ENCODE results near the gene RNU1-2.
"Not testable (repeated sequence)": the region's sequence is repeated elsewhere in the genome, so short reads cannot be mapped to it uniquely, and the experiment has no call there.

The RNU1-2 gene

GRCh38 chr1:16895598-16896315 lies at the start of gene RNU1-2:
Gene RNU1-2 (plus strand): TSS chr1:16895980.
- DNase-seq (ENCODE audit: low read depth), result peak; percentile 99

GRCh38 chr1:16856201-16856600 lies 39.6 kb upstream of the RNU1-2 start:
- DNase-seq (ENCODE audit: low read depth), result not testable (repeated sequence)

GRCh38 chr1:16859167-16860041 lies 36.4 kb upstream of the RNU1-2 start:
- DNase-seq (ENCODE audit: low read depth), result not testable (repeated sequence)

- peak; percentile 60 for DNase-seq (ENCODE audit: low read depth)
Observed at GRCh38 chr1:16860048-16860447, 35.7 kb upstream of the RNU1-2 start.

- peak; percentile 49 for DNase-seq (ENCODE audit: low read depth)
Observed at GRCh38 chr1:16861832-16862245, 33.9 kb upstream of the RNU1-2 start.

GRCh38 chr1:16862415-16862814 lies 33.4 kb upstream of the RNU1-2 start:
- DNase-seq (ENCODE audit: low read depth), result not testable (repeated sequence)

- not testable (repeated sequence) for DNase-seq (ENCODE audit: low read depth)
Observed at GRCh38 chr1:16863024-16863423, 32.8 kb upstream of the RNU1-2 start.

GRCh38 chr1:16866926-16867707 lies 28.7 kb upstream of the RNU1-2 start:
- DNase-seq (ENCODE audit: low read depth), result not testable (repeated sequence)

- not testable (repeated sequence) for DNase-seq (ENCODE audit: low read depth)
Observed at GRCh38 chr1:16868787-16869186, 27.0 kb upstream of the RNU1-2 start.

- not testable (repeated sequence) for DNase-seq (ENCODE audit: low read depth)
Observed at GRCh38 chr1:16869996-16870395, 25.8 kb upstream of the RNU1-2 start.

GRCh38 chr1:16871171-16871570 lies 24.6 kb upstream of the RNU1-2 start:
- DNase-seq (ENCODE audit: low read depth), result not testable (repeated sequence)

GRCh38 chr1:16872152-16873075 lies 23.4 kb upstream of the RNU1-2 start:
- DNase-seq (ENCODE audit: low read depth), result peak; percentile 95

GRCh38 chr1:16873076-16873879 lies 22.5 kb upstream of the RNU1-2 start:
- DNase-seq (ENCODE audit: low read depth), result peak; percentile 40

GRCh38 chr1:16874968-16875765 lies 20.6 kb upstream of the RNU1-2 start:
- DNase-seq (ENCODE audit: low read depth), result not testable (repeated sequence)

- DNase-seq (ENCODE audit: low read depth), result not testable (repeated sequence)
Observed at GRCh38 chr1:16881742-16882141, 14.0 kb upstream of the RNU1-2 start.

GRCh38 chr1:16882986-16883385 lies 12.8 kb upstream of the RNU1-2 start:
- no peak for DNase-seq (ENCODE audit: low read depth)

GRCh38 chr1:16884487-16884886 lies 11.3 kb upstream of the RNU1-2 start:
- DNase-seq (ENCODE audit: low read depth), result not testable (repeated sequence)

- DNase-seq (ENCODE audit: low read depth), result no peak
Observed at GRCh38 chr1:16886860-16887605, 8.7 kb upstream of the RNU1-2 start.

All from ELR (cell line).